IMR-90 (cell line): ENCODE data around the gene GATA5. TPM values are rescaled to one million over a fixed set of nuclear protein-coding genes. Genes with fewer than 3 reads are reported as not detected.

Experiments used
- ATAC-seq: fragments of 200-7000 bp; cut with Tn5 transposase; 2 replicates; pipeline ENCODE4 v1.9.1; 2020; ENCODE audit warnings: low read depth, mild to moderate bottlenecking, moderate library complexity
- BruUV-seq: library from RNA; stranded (reverse); fragments of 400-500 nt; replicated peaks from 2 replicates; lab custom pipeline; 2021; lab: Mats Ljungman, UMichigan
- CTCF ChIA-PET: fragments of 300-600 bp; formaldehyde crosslinking; extraction: SDS; loops from one replicate; lab custom pipeline; 2021; ENCODE audit warnings: antibody characterized with exemption; lab: Yijun Ruan, JAX
- POLR2A ChIA-PET: fragments of 300-600 bp; sonication (Branson Sonifier 250); formaldehyde crosslinking; loops from one replicate; lab custom pipeline; 2022; ENCODE audit warnings: antibody characterized with exemption; ENCODE audit not compliant: unreplicated experiment; lab: Charles Lee
- DNase-seq: peaks from one replicate; pipeline ENCODE4 v3.0.0; 2013
- H2AFZ ChIP-seq: replicated peaks from 2 replicates; pipeline ENCODE3; 2013; ENCODE audit warnings: low read length, mild to moderate bottlenecking; ENCODE audit not compliant: poor library complexity
- H2AK5ac ChIP-seq: 2 replicates; pipeline ENCODE4 v1.6.1; 2013; ENCODE audit warnings: low read depth, low read length, inconsistent platforms
- H2AK9ac ChIP-seq: replicated peaks from 2 replicates; pipeline ENCODE3; 2013; ENCODE audit warnings: mild to moderate bottlenecking, low read depth, low read length, moderate library complexity; ENCODE audit not compliant: poor library complexity
- H2BK120ac ChIP-seq: 2 replicates; pipeline ENCODE4 v1.6.1; 2013; ENCODE audit warnings: low read depth, low read length, inconsistent platforms
- H2BK15ac ChIP-seq: 3 replicates; pipeline ENCODE4 v1.6.1; 2013; ENCODE audit warnings: low read depth, low read length, inconsistent platforms
- H2BK20ac ChIP-seq: 2 replicates; pipeline ENCODE4 v1.6.1; 2013; ENCODE audit warnings: low read depth, mild to moderate bottlenecking, inconsistent platforms, low read length, moderate library complexity
- H2BK5ac ChIP-seq: 2 replicates; pipeline ENCODE4 v1.6.1; 2013; ENCODE audit warnings: mild to moderate bottlenecking, low read depth, low read length, inconsistent platforms; ENCODE audit not compliant: poor library complexity, severe bottlenecking
- H3K14ac ChIP-seq: replicated peaks from 2 replicates; pipeline ENCODE4 v1.6.1; 2013; ENCODE audit warnings: low read depth, low read length, inconsistent platforms
- H3K18ac ChIP-seq: 2 replicates; pipeline ENCODE4 v1.6.1; 2013; ENCODE audit warnings: low read depth, low read length, control low read depth
- H3K23ac ChIP-seq: 2 replicates; pipeline ENCODE4 v1.6.1; 2013; ENCODE audit warnings: low read depth, low read length, inconsistent platforms
- H3K27ac ChIP-seq: 2 replicates; pipeline ENCODE4 v1.5.1; 2013; ENCODE audit warnings: mild to moderate bottlenecking, control low read depth, low read length; ENCODE audit not compliant: insufficient read depth
- H3K27me3 ChIP-seq: 2 replicates; pipeline ENCODE4 v1.6.1; 2013; ENCODE audit warnings: low read length; ENCODE audit not compliant: control insufficient read depth, insufficient read depth
- H3K36me3 ChIP-seq: 2 replicates; pipeline ENCODE4 v1.6.1; 2013; ENCODE audit warnings: low read length, mixed read lengths; ENCODE audit not compliant: control insufficient read depth, insufficient read depth
- H3K4ac ChIP-seq: 2 replicates; pipeline ENCODE4 v1.6.1; 2013; ENCODE audit warnings: low read depth, low read length, inconsistent platforms
- H3K4me1 ChIP-seq: 2 replicates; pipeline ENCODE4 v1.6.1; 2013; ENCODE audit warnings: low read length, mixed read lengths; ENCODE audit not compliant: control insufficient read depth, insufficient read depth
- H3K4me2 ChIP-seq: 2 replicates; pipeline ENCODE4 v1.6.1; 2013; ENCODE audit warnings: low read depth, mild to moderate bottlenecking, control low read depth, low read length, moderate library complexity
- H3K4me3 ChIP-seq: 2 replicates; pipeline ENCODE4 v1.5.1; 2013; ENCODE audit warnings: low read depth, mild to moderate bottlenecking, control low read depth, low read length, moderate library complexity; ENCODE audit not compliant: insufficient read depth
- H3K56ac ChIP-seq: 2 replicates; pipeline ENCODE4 v1.6.1; 2013; ENCODE audit warnings: low read length, inconsistent platforms; ENCODE audit not compliant: insufficient read depth; ENCODE audit errors: extremely low read depth
- H3K79me1 ChIP-seq, 2 experiments: 2 replicates each; pipeline ENCODE4 v1.6.1; 2013; ENCODE audit warnings: low read length in 2 of 2, inconsistent platforms in 1 of 2, low read depth in 1 of 2
- H3K9ac ChIP-seq: 2 replicates; pipeline ENCODE4 v1.6.1; 2013; ENCODE audit warnings: low read depth, low read length, control low read depth
- H3K9me1 ChIP-seq: 2 replicates; pipeline ENCODE4 v1.6.1; 2013; ENCODE audit warnings: low read length, inconsistent platforms; ENCODE audit not compliant: insufficient read depth
- H3K9me3 ChIP-seq: 2 replicates; pipeline ENCODE4 v1.6.1; 2013; ENCODE audit warnings: low read length; ENCODE audit not compliant: control insufficient read depth, insufficient read depth
- H4K20me1 ChIP-seq: 2 replicates; pipeline ENCODE4 v1.6.1; 2013; ENCODE audit warnings: low read length, inconsistent platforms; ENCODE audit not compliant: insufficient read depth
- H4K5ac ChIP-seq: 2 replicates; pipeline ENCODE4 v1.6.1; 2013; ENCODE audit warnings: mild to moderate bottlenecking, low read depth, low read length, control low read depth
- H4K8ac ChIP-seq, 2 experiments: 2 replicates each; pipeline ENCODE4 v1.6.1; 2013; ENCODE audit warnings: low read depth in 2 of 2, low read length in 2 of 2, control low read depth in 1 of 2, inconsistent platforms in 1 of 2
- H4K91ac ChIP-seq: 2 replicates; pipeline ENCODE4 v1.6.1; 2013; ENCODE audit warnings: low read depth, low read length, inconsistent platforms; ENCODE audit not compliant: insufficient read depth
- CEBPB ChIP-seq: IDR thresholded peaks from 2 replicates; pipeline ENCODE4 v1.6.1; 2012; ENCODE audit warnings: low read depth, low read length, improper control_type of control experiment
- CHD1 ChIP-seq: IDR thresholded peaks from 2 replicates; pipeline ENCODE4 v1.6.1; 2012; ENCODE audit warnings: low read depth, low read length, improper control_type of control experiment
- MAFK ChIP-seq: IDR thresholded peaks from 2 replicates; pipeline ENCODE4 v1.6.1; 2012; ENCODE audit warnings: low read depth, low read length, improper control_type of control experiment
- MAZ ChIP-seq: IDR thresholded peaks from 2 replicates; pipeline ENCODE4 v1.6.1; 2012; ENCODE audit warnings: low read depth, mild to moderate bottlenecking, low read length, improper control_type of control experiment, moderate library complexity, borderline replicate concordance
- POLR2A ChIP-seq: IDR thresholded peaks from 2 replicates; pipeline ENCODE4 v1.6.1; 2012; ENCODE audit warnings: mild to moderate bottlenecking, low read depth, low read length
- RFX5 ChIP-seq: IDR thresholded peaks from 2 replicates; pipeline ENCODE4 v1.8.0; 2012; ENCODE audit warnings: low read depth, mild to moderate bottlenecking, low read length, moderate library complexity
- SMC3 ChIP-seq: fragments of 150-350 bp; IDR thresholded peaks from 2 replicates; pipeline ENCODE4 v1.6.1; 2016; ENCODE audit warnings: low read depth, mild to moderate bottlenecking, antibody characterized with exemption, low read length, moderate library complexity
- WGBS, 2 experiments: methylation state at CpG; one replicate each; pipeline versions ENCODE4 v1.1.5 to v1.1.7; 2013; ENCODE audit warnings: missing lambda C conversion rate in 2 of 2; ENCODE audit not compliant: insufficient read length in 1 of 2; ENCODE audit errors: extremely low coverage in 2 of 2; 5-methylcytosine and 5-hydroxymethylcytosine counted together
- dilution Hi-C: fragments of 300-500 bp; cut with HindIII; formaldehyde crosslinking; loops from one replicate; pipeline ENCODE4 v1.14.3; 2018; ENCODE audit warnings: low sequenced_read_pairs; ENCODE audit not compliant: unreplicated experiment
- in situ Hi-C: fragments of 300-500 bp; cut with MboI; formaldehyde crosslinking; loops from 3 replicates; pipeline ENCODE4 v1.14.3; 2019; ENCODE audit warnings: low sequenced_read_pairs, inconsistent platforms, mixed read lengths
- intact Hi-C: fragments of 100-400 bp; cut with micrococcal nuclease; formaldehyde crosslinking; loops from 2 replicates; pipeline ENCODE4 v1.10.0; 2022
- polyA plus RNA-seq, 3 experiments: library from polyadenylated mRNA; depleted of rRNA; stranded (reverse); fragments of >200 nt; gene quantifications; 2 replicates each; pipeline ENCODE4 v1.2.3, GENCODE V29; 2012; ENCODE audit warnings: low replicate concordance in 1 of 3
- total RNA-seq: library from RNA; depleted of rRNA; stranded (reverse); fragments of >200 nt; gene quantifications from 2 replicates; pipeline ENCODE4 v1.2.3, GENCODE V29; 2012
- TF ChIP-seq, protein P1 (sequence below): fragments of 150-350 bp; IDR thresholded peaks from 2 replicates; pipeline ENCODE4 v1.6.1; 2017; ENCODE audit warnings: mild to moderate bottlenecking, antibody characterized with exemption, low read length, low read depth
- TF ChIP-seq, protein P2 (sequence below): conservative IDR thresholded peaks from 2 replicates; pipeline ENCODE4 v1.5.1; 2012; ENCODE audit warnings: mild to moderate bottlenecking, low read depth, low read length, improper control_type of control experiment

GATA5 gene
- total and polyA plus RNA-seq, 2 of the 4 experiments (the other 2 are of a cell fraction): not detected

DNA sequence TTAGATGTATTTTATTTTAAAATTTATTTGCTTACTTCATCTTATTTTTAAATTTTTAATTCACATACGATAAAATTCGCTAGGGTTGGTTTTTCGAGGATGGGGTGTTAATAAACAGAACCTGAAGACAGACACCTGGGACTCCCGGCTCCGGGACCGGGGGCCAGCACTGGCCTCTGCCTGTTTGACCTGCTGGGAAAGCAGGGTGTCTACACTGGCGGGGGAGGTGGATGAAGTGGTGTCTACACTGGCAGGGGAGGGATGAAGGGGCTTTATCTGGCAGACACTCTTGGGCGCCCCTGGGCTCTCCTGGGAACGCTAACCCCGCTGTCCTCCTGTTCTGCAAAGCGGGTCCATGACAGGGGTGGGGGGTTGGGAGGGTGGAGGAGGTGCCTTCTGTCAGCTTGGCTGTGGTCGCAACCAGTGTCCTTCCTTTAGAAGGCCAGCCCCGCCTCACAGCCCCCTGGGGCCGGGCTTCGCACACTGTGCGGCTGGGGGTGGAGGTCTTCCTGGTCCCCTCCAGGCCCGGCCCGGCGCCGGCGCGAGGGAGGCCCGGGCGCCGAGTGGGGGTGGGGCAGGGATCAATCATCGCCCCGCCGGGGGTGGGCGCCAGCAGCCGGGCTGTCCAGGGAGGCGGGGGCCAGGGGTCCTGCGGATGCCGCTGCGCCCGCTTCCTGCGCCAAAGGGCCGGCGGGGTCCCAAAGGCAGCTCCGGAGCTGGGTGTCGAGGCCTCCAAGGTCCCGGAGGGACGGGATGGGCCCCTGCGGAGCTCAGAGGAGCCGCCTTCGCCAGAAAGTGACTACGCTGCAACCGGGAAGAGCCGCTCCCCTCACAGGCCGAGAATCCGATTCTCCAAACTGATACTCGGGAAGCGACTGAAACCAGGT, 1.8 kb downstream of the GATA5 start:
- ChIA-PET POLR2A (no interaction called here), CTCF (no interaction called here)
- Histone ChIP-seq H3K23ac (no peak overlapping the region), H3K9me3 (no peaks in the 10 kb centered on the region), H4K8ac (no peak overlapping the region), H2BK5ac (no peak overlapping the region), H3K14ac (no peak overlapping the region), H4K5ac (no peak overlapping the region), H2AK5ac (no peak overlapping the region), H4K20me1 (no peaks in the 10 kb centered on the region), H3K9me1 (no peaks in the 10 kb centered on the region), H3K9ac (no peak overlapping the region), H3K4me3 (no peak overlapping the region), H3K27ac (no peak overlapping the region), H2AFZ (no peak overlapping the region), H2BK15ac (no peak overlapping the region), H3K4me2 (no peak overlapping the region), H2BK20ac (no peak overlapping the region), H3K27me3 (peaks cover 88% of the 10 kb centered on the region), H3K79me1 (no peaks in the 10 kb centered on the region), H2BK120ac (no peak overlapping the region), H3K18ac (no peak overlapping the region), H4K91ac (no peak overlapping the region), H3K56ac (no peak overlapping the region), H2AK9ac (no peak overlapping the region), H3K36me3 (no peaks in the 10 kb centered on the region), H3K4me1 (no peaks in the 10 kb centered on the region), H3K4ac (no peak overlapping the region)
- dilution Hi-C loops (no loop called here), intact Hi-C loops (no loop called here), in situ Hi-C loops (no loop called here)
- DNase-seq: no peak
- BruUV-seq: no TSS peak
- TF ChIP-seq, protein P1, sequence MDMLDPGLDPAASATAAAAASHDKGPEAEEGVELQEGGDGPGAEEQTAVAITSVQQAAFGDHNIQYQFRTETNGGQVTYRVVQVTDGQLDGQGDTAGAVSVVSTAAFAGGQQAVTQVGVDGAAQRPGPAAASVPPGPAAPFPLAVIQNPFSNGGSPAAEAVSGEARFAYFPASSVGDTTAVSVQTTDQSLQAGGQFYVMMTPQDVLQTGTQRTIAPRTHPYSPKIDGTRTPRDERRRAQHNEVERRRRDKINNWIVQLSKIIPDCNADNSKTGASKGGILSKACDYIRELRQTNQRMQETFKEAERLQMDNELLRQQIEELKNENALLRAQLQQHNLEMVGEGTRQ: no peak
- TF ChIP-seq MAZ (no peak), RFX5 (no peak), MAFK (no peak), SMC3 (no peak), CEBPB (no peak), POLR2A (no peak), CHD1 (no peak)
- TF ChIP-seq, protein P2, sequence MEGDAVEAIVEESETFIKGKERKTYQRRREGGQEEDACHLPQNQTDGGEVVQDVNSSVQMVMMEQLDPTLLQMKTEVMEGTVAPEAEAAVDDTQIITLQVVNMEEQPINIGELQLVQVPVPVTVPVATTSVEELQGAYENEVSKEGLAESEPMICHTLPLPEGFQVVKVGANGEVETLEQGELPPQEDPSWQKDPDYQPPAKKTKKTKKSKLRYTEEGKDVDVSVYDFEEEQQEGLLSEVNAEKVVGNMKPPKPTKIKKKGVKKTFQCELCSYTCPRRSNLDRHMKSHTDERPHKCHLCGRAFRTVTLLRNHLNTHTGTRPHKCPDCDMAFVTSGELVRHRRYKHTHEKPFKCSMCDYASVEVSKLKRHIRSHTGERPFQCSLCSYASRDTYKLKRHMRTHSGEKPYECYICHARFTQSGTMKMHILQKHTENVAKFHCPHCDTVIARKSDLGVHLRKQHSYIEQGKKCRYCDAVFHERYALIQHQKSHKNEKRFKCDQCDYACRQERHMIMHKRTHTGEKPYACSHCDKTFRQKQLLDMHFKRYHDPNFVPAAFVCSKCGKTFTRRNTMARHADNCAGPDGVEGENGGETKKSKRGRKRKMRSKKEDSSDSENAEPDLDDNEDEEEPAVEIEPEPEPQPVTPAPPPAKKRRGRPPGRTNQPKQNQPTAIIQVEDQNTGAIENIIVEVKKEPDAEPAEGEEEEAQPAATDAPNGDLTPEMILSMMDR: no peak
- 5% methylated on average over 16 of the region's 52 CpGs; no CpG with 5 or more reads in 1 of the 2 experiments for WGBS, 2 experiments
- ATAC-seq: no peak
